Urinary bladder (tissue), 4 donors: Measurements from ENCODE around the gene LRTM1. TPM values are rescaled to one million over a fixed set of nuclear protein-coding genes. Genes with fewer than 3 reads are reported as not detected.

Experiments
- DNase-seq: peaks from one replicate; pipeline ENCODE4 v3.0.0-alpha.2; 2015; ENCODE audit errors: extremely low spot score
- H3K27ac ChIP-seq: one replicate; pipeline ENCODE4 v1.5.1; 2013; ENCODE audit warnings: low read depth, mild to moderate bottlenecking, moderate library complexity
- H3K36me3 ChIP-seq: one replicate; pipeline ENCODE4 v1.6.1; 2013; ENCODE audit warnings: mild to moderate bottlenecking, moderate library complexity; ENCODE audit not compliant: insufficient read depth
- H3K4me1 ChIP-seq: one replicate; pipeline ENCODE4 v1.6.1; 2013; ENCODE audit warnings: mild to moderate bottlenecking, moderate library complexity; ENCODE audit not compliant: insufficient read depth
- H3K4me3 ChIP-seq: one replicate; pipeline ENCODE4 v1.5.1; 2013; ENCODE audit warnings: low read depth, low read length
- WGBS: extraction: QIAGEN DNeasy Blood & Tissue Kit; methylation state at CpG from one replicate; pipeline ENCODE4 v1.1.7; 2013; 5-methylcytosine and 5-hydroxymethylcytosine counted together
- polyA plus RNA-seq: library from polyadenylated mRNA; stranded (reverse); fragments of 200-250 nt; gene quantifications from one replicate; pipeline ENCODE4 v1.2.3, GENCODE V29; 2013
- total RNA-seq: library from RNA; depleted of rRNA; stranded (reverse); fragments of >200 nt; gene quantifications from one replicate; pipeline ENCODE4 v1.2.3, GENCODE V29; 2014
- donor health status: healthy with polysubstance abuse.
- donor health status: healthy.

The LRTM1 gene
- total and polyA plus RNA-seq, 2 donors, result 13.4 TPM; not detected in 1

GRCh38 chr3:54897028-54897711 lies 30.7 kb downstream of the LRTM1 start:
- WGBS, result 73% methylated on average over 3 of the region's 3 CpGs
- H3K36me3 ChIP-seq, result no peaks in the 10 kb centered on the region
- no peak overlapping the region for H3K27ac ChIP-seq

GRCh38 chr3:54895613-54896012 lies 32.2 kb downstream of the LRTM1 start:
- Histone ChIP-seq H3K4me3 (no peak overlapping the region), H3K27ac (no peak overlapping the region), H3K4me1 (no peaks in the 10 kb centered on the region), H3K36me3 (no peaks in the 10 kb centered on the region)
- no peak for DNase-seq
- 96% methylated on average over 4 of the region's 4 CpGs for WGBS

More at GRCh38 chr3:54897028-54897711, 30.7 kb downstream of the LRTM1 start:
- no peaks in the 10 kb centered on the region for H3K4me1 ChIP-seq
- H3K4me3 ChIP-seq, result no peak overlapping the region
- no peak for DNase-seq

GRCh38 chr3:54892168-54892567 lies 35.7 kb downstream of the LRTM1 start:
- 62% methylated on average over 2 of the region's 2 CpGs for WGBS
- no peak overlapping the region for H3K4me3 ChIP-seq
- DNase-seq, result no peak
- H3K36me3 ChIP-seq, result no peaks in the 10 kb centered on the region
- H3K4me1 ChIP-seq, result no peaks in the 10 kb centered on the region
- no peak overlapping the region for H3K27ac ChIP-seq

- Histone ChIP-seq H3K36me3 (no peaks in the 10 kb centered on the region), H3K27ac (no peak overlapping the region), H3K4me3 (no peak overlapping the region), H3K4me1 (no peaks in the 10 kb centered on the region)
- WGBS, result 12% methylated on average over 5 of the region's 5 CpGs
- peak; percentile 89 for DNase-seq
These were observed 36.3 kb downstream of the LRTM1 start for GRCh38 chr3:54891540-54891897.

- Histone ChIP-seq H3K36me3 (no peaks in the 10 kb centered on the region), H3K4me3 (no peak overlapping the region), H3K4me1 (no peaks in the 10 kb centered on the region), H3K27ac (no peak overlapping the region)
- 92% methylated on average over 3 of the region's 3 CpGs for WGBS
- no peak for DNase-seq
These were observed 38.1 kb downstream of the LRTM1 start for GRCh38 chr3:54889731-54890130.

- no peak overlapping the region for H3K27ac ChIP-seq
- H3K36me3 ChIP-seq, result no peaks in the 10 kb centered on the region
- H3K4me3 ChIP-seq, result no peak overlapping the region
- 96% methylated on average over 1 of the region's 1 CpG for WGBS
- no peaks in the 10 kb centered on the region for H3K4me1 ChIP-seq
- DNase-seq, result no peak
These were observed 39.0 kb downstream of the LRTM1 start for GRCh38 chr3:54888873-54889272.

- 93% methylated on average over 9 of the region's 9 CpGs for WGBS
- DNase-seq, result no peak
- Histone ChIP-seq H3K4me3 (no peak overlapping the region), H3K27ac (no peak overlapping the region), H3K36me3 (no peaks in the 10 kb centered on the region), H3K4me1 (no peaks in the 10 kb centered on the region)
These were observed 39.7 kb downstream of the LRTM1 start for GRCh38 chr3:54888162-54888561.

- H3K4me1 ChIP-seq, result no peaks in the 10 kb centered on the region
- no peak overlapping the region for H3K4me3 ChIP-seq
- no peaks in the 10 kb centered on the region for H3K36me3 ChIP-seq
- no peak for DNase-seq
- 28% methylated on average over 3 of the region's 3 CpGs for WGBS
- H3K27ac ChIP-seq, result no peak overlapping the region
These were observed 45.6 kb downstream of the LRTM1 start for GRCh38 chr3:54882129-54882833.

GRCh38 chr3:54878145-54878544 lies 49.7 kb downstream of the LRTM1 start:
- Histone ChIP-seq H3K36me3 (no peaks in the 10 kb centered on the region), H3K4me3 (no peak overlapping the region), H3K4me1 (no peaks in the 10 kb centered on the region), H3K27ac (no peak overlapping the region)
- DNase-seq, result no peak
- 59% methylated on average over 7 of the region's 7 CpGs for WGBS

- Histone ChIP-seq H3K27ac (no peak overlapping the region), H3K4me3 (no peak overlapping the region), H3K36me3 (no peaks in the 10 kb centered on the region), H3K4me1 (no peaks in the 10 kb centered on the region)
- 69% methylated on average over 4 of the region's 4 CpGs for WGBS
- no peak for DNase-seq
These were observed 50.1 kb downstream of the LRTM1 start for GRCh38 chr3:54877730-54878129.

GRCh38 chr3:54876694-54877093 lies 51.2 kb downstream of the LRTM1 start:
- H3K36me3 ChIP-seq, result no peaks in the 10 kb centered on the region
- 69% methylated on average over 5 of the region's 5 CpGs for WGBS
- H3K4me3 ChIP-seq, result no peak overlapping the region
- no peaks in the 10 kb centered on the region for H3K4me1 ChIP-seq
- no peak overlapping the region for H3K27ac ChIP-seq
- DNase-seq, result no peak

GRCh38 chr3:54875596-54876268 lies 52.1 kb downstream of the LRTM1 start:
- Histone ChIP-seq H3K4me3 (no peak overlapping the region), H3K4me1 (no peaks in the 10 kb centered on the region), H3K36me3 (no peaks in the 10 kb centered on the region), H3K27ac (no peak overlapping the region)
- no peak for DNase-seq
- 82% methylated on average over 8 of the region's 8 CpGs for WGBS

GRCh38 chr3:54874816-54875556 lies 52.9 kb downstream of the LRTM1 start:
- WGBS, result 78% methylated on average over 7 of the region's 7 CpGs
- no peak for DNase-seq
- H3K4me1 ChIP-seq, result no peaks in the 10 kb centered on the region
- H3K36me3 ChIP-seq, result no peaks in the 10 kb centered on the region
- H3K27ac ChIP-seq, result no peak overlapping the region
- H3K4me3 ChIP-seq, result no peak overlapping the region
